ENCODE data around the gene TCF12.

Gene TCF12

DNA sequence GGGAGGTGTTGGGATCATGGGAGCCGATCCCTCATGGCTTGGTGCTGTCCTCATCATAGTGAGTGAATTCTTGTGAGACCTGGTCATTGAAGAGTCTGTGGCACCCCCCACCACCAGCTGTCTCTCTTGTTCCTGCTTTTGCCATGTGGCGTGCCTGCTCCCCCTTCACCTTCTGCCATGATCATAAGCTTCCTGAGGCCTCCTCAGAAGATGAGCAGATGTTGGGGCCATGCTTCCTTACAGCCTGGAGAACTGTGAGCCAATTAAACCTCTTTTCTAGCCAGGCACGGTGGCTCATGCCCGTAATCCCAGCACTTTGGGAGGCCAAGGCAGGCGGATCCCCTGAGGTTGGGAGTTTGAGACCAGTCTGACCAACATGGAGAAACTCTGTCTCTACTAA, 420.9 kb downstream of the TCF12 start:
- DNase-seq (ENCODE audit: low spot score), result no peak
